HL-60/S4 treated with retinoic acid at 250 ng/mL for 4 days and 3 days (cell line): ENCODE results near the gene ZNF579.
"Not testable (repeated sequence)": the region's sequence is repeated elsewhere in the genome, so short reads cannot be mapped to it uniquely, and the experiment has no call there.

Experiments used
- in situ Hi-C: fragments of 300-500 bp; cut with MboI; formaldehyde crosslinking; loops from 2 replicates; pipeline ENCODE4 v1.7.0; 2022; ENCODE audit warnings: low sequenced_read_pairs

ZNF579 gene

DNA sequence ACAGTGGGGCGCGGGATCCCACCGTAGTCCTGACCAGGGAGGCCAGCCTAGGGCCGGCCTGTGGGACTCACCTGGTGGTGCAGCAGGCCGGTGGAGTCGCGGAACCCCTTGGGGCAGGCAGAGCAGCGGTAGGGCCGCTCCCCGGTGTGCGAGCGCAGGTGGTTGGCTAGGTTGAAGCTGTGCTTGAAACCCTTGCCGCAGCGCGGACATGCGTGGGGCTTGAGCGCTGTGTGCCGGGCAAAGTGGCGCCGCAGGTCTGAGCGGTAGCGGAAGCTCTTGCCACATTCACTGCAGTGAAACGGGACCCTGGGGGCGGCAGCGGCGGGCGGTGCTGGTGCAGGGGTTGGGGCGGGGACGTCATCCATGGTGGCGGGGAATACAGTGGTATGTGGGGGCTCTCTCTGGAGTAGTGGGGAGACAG is 16.9 kb upstream of the ZNF579 start:
- in situ Hi-C loops, result no loop called here

DNA sequence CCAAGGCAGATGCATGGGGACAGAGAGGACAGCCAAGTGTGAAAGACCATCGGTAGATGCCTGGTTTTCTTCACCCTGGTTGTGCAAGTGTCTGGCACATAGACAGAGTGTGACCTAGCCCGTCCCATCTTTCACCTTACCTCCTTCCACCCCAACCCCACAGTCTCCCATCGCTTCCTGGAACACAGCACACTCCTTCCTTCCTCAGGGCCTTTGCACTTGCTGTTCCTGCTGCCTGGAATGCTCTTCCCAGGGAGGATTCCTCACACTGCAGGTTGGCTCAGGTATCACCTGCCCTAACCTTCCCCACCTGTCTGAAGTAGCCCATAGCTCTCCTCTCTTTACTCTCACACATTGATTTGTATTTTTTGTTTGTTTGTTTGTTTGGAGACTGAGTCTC is 15.7 kb upstream of the ZNF579 start:
- in situ Hi-C loops, result no loop called here

DNA sequence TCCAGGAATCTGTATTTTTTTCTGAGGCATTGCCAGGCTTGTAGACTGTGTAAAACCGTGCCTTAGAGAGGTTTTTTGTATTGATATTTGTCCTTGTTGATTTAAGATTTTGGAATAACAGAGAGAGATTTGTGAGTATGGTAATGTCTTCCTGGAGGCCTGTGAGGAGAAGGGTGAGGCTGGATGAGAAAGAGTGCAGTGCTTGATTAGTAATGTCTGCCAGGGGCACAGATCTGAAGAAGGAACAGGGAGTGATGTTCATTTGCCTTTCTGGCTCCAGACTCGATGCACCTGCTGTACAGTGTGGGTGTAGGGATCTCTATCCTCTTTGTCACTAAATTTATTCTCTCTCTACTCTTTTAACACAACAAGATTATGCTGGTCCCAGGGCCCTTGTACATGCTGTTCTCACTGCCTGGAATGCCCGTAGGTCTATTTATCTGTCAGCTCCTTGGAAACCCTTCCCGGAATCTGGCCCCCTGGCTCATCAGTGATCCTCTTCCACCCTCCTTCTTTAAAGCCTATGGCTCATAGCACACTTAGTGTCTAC is 14.4 kb upstream of the ZNF579 start:
- in situ Hi-C loops, result no loop called here

DNA sequence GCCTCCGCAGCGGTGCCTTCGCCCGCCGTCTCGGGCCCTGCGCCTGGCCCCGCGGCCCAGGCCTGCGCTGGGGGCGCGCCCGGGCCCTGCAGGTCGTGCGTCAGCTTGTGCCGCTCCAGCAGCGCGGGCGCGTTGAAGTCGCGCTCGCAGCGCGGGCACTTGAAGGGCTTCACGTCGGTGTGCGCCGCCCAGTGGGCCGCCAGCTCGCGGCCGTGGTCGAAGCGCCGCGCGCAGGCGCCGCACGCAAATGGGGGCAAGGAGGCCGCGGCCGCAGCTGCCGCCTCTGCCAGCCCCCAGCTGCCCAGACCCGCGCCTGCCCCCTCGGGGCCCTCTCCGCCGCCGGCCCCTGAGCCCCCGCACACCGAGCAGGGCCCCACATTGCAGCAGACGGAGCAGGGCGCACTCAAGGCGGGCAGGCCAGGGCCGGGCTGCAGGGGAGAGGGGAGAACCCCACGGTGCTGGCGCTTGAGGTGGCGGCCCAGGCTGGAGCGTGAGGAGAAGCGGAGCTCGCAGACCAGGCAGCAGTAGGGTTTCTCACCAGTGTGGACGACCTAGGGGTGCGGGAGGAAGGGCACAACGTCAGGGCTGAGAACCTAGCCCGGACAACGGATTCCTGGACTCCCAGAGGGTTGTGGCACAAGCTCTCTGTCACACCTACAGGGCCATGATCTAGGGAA is 12.6 kb upstream of the ZNF579 start:
- in situ Hi-C loops, result no loop called here

DNA sequence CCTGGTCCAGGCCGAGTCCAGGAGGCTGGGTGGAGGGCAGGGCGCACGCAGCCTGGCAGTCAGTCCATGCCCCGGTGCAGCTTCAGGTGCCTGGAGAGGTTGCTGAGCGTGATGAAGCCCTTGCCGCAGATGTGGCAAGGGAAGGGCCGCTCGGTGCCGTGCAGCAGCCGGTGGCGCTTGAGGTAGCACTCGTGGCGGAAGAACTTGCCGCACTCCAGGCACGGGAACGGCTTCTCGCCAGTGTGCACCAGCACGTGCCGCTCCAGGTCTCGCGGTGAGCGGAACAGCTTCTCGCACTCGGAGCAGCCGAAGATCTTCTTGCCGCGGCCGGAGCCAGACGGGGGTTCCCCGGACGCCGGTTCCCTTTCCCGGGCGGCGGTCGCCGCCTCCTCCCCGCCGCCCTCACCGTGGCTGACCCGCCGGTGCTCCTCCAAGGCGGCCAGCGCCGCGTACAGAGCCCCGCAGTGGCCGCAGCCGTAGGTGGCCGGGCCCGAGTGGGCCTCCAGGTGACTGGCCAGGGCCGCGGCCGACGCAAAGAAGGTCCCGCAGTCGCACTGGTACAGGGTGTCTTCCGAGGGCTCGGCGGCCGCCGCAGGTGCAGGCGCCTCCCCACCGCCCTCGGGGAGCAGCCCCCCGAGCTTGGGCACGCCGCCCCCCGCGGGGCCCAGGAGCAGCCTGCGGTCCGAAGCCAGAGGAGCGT is 11.9 kb upstream of the ZNF579 start:
- in situ Hi-C loops, result no loop called here

DNA sequence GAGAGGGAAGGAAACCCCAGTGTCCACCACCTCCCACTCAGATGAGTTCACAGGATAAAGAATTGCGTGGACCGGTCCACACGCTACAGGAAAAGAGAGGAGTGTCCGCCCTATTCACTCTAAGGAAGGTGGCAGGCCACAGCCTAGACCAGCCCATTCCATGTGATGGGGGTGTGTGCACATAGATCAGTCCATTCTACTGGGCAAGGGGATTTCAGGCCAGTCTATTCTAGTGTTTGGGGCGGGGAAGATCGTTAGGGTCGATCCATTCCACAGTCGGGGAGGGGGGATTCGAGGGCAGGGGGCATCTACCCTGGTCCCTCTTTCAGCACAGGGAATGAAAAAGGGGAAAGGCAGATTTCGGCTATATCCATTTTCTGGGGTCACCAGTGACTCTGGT is 10.9 kb upstream of the ZNF579 start:
- in situ Hi-C loops, result no loop called here

DNA sequence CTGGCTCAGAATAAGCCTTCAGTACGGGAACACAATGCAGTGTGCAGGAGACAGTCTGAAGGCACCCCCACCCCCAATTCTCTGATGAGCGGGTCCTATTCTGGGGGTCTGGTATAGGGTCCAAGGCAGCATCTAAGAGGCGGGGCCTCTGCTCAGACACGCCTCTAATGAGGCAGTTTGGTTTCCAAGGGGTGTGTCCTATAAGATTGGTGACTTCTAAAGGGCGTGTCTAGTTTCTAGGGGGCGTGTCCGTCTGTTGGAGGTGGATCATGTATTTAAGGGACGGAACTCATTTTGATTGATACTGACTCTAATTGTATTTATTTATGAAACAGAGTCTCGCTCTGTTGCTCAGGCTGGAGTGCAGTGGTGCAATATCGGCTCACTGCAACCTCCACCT is 10.0 kb upstream of the ZNF579 start:
- in situ Hi-C loops, result no loop called here

DNA sequence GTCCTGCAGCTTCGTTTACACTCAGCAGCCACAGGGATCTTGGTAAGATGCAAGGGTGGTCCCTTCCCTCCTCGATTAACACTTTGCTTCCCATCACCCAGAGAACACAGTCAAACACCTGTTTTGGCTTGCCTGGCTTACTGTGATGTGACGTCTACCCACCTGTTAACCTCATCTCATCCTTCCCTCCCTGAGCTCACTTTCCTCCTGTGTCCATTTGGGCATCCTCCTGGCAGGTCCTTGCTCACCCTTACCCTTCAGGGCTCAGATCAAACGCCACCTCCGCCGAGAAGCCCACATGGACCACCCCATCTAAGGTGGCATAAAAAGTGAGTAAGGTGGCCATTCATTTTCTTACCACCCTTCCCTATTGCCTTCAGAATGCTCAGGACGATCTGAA is 9.5 kb upstream of the ZNF579 start:
- in situ Hi-C loops, result no loop called here

DNA sequence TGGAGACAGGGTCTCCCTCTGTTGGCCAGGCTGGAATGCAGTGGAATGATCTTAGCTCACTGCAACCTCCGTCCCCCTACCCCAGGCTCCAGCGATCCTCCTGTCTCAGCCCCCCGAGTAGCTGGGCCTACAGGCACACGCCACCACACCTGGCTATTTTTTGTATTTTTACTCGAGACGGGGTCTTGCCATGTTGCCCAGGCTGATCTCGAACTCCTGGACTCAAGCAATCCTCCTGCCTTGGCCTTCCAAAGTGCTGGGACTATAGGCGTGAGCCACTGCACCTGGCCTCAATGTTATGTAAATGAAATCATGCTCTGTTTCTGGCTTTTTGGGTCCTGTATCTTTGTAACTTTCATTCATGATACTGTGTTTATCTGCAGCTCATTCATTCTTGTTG is 8.1 kb upstream of the ZNF579 start:
- in situ Hi-C loops, result no loop called here

DNA sequence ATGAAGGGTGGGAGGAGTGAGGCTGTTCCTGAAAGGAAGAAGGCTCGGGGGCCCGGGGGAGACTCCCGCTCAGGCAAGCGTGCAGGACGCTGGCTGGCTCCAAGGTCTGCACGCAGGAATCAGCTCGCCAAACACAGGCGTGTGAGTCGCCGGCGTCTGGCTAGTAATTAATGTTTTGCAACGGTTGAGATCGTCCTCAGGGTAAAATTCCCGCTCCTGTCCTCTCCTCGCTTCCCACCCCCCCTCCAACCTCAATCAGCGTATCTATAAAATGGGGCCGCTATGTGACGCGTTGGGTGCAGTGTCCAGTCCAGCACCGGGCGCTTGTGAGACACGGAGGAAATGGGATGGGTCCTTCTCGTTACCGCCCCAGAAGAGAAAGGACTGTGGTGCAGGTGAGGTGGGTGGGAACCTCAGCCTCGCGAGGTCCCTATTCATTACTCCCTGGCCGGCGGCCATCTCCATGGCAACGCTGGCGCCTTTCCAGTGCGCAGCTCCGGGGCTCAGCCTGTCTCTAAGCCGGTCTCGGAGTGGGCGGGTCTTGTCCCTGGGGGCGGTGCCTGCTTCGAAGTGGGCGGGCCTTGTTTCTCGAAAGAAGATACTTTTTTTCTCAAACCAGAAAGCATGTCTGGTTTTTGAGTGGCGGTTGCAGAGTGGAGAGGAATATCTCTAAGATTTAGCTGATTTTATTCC is 6.5 kb upstream of the ZNF579 start:
- in situ Hi-C loops, result no loop called here

DNA sequence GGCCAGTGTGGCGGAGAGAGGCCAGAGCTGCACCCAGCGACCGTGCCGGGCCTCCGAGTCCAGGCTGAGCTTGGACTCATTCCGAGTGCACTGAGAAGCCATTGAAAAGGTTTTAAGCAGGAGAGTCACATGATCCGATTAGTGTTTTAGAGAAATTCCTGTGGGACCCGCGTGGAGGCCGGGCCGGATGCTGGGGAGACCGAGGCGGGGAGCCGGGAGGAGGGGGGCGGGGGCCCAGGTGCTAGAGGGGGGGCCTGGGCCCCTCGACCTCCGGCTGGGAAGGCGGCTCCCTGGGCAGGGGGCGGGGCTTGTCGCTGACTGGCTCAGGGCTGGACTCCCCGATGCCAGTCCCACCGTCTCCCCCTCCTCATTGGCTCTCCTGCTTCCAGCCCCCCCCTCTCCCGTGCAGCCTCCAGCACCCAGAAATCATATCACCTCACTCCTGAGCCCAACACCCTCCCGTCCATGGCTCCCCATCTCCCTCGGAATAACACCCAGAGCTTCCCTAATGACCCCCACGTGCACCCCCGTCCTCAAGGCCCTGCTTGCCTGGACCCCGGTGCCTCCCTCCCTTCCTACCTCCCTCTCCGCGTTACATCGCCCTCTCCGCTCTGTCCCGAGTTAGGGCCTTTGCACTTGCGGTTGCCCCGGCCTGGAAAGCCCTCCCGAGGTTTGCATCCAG is 5.2 kb upstream of the ZNF579 start:
- in situ Hi-C loops, result no loop called here

DNA sequence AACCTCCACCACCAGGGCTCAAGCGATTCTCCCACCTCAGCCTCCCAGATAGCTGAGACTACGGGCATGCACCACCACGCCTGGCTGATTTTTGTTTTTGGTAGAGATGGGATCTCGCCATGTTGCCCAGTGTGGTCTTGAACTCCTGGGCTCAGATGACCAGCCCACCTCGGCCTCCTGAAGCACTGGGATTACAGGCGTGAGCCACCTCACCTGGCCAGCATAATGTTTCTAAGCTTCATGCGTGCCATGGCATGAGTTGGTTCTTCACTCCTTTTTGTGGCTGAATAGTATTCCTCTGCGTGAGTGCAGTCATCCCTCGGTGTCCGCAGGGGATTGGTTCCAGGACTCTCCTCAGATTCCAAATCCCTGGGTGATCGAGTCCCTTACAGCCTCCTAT is 4.2 kb upstream of the ZNF579 start:
- in situ Hi-C loops, result no loop called here

DNA sequence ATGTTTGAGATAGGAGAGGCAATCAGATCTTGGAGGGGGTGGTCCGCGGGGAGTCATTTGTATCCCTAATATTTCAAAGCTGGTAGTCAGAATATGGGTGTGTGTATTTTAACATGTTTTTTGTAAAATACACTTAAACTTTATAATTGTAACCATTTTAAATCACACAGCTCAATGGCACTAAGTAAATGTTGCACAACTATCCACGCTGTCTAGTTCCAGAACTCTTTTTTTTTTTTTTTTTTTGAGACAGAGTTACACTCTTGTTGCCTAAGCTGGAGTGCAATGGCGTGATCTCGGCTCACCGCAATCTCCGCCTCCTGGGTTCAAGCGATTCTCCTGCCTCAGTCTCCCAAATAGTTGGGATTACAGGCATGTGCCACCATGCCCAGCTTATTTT is 3.2 kb upstream of the ZNF579 start:
- in situ Hi-C loops, result not testable (repeated sequence)

DNA sequence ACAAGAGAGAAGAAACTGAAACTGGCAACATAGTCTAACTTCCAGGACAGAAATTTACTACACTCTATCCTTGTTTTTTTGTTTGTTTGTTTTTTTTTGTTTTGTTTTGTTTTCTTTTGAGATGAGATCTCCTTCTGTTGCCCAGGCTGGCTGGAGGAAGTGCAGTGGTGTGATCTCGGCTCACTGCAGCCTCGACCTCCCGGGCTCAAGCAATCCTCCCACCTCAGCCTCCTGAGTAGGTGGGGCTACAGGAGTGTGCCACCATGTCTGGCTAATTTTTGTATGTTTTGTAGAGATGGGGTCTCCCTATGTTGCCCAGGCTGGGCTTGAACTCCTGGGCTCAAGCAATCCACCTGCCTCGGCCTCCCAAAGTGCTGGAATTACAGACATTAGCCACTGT is 1.6 kb upstream of the ZNF579 start:
- in situ Hi-C loops, result not testable (repeated sequence)

DNA sequence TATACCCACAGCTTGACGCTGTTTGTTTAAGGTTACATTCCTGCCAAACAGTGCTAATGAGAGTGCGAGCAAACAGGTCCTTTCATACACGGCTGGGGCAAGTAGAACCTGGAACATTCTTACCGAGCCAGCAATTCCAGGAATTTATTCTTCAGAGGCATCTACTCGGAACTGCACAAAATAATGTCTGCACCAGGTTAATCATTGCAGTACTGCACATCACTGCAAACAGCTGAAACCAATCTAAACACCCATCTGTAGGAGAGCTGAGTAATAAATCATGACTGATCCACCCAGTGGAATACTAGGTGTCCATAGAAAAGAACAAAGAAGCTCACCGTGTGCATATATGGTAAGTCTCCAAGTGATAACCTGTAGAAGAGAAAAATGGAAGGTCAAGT is 1.2 kb upstream of the ZNF579 start:
- in situ Hi-C loops, result no loop called here

DNA sequence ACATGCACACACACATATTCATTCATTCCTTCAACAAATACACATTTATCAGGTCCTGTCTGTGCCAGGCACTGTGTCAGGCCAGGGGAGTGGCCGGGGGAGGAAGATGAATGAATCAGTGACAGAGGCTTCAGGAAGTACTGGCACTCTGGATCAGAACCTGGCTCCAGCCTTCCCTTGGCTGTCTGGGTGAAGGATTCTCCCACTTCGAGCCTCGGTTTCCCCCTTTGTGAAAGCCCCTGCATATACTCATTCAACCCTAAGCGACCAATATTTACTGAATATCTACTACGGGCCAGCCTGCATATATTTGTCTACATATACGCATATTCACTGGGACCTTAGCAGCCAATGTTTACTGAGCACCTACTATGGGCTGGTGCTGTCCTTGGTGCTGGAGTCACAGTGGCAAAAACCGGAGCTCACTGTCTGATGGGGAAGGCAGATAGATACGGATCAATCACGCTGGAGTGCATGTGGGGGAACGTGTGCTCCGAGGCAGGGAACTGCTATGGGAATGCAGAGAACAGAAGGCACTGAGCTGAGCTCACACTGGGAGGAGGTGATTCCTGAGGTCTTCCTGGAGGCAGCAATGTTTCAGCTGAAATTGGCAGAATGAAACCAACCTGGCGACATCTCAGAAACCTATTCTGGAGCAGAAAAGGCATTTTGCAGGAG is 636 bp upstream of the ZNF579 start:
- in situ Hi-C loops, result no loop called here

DNA sequence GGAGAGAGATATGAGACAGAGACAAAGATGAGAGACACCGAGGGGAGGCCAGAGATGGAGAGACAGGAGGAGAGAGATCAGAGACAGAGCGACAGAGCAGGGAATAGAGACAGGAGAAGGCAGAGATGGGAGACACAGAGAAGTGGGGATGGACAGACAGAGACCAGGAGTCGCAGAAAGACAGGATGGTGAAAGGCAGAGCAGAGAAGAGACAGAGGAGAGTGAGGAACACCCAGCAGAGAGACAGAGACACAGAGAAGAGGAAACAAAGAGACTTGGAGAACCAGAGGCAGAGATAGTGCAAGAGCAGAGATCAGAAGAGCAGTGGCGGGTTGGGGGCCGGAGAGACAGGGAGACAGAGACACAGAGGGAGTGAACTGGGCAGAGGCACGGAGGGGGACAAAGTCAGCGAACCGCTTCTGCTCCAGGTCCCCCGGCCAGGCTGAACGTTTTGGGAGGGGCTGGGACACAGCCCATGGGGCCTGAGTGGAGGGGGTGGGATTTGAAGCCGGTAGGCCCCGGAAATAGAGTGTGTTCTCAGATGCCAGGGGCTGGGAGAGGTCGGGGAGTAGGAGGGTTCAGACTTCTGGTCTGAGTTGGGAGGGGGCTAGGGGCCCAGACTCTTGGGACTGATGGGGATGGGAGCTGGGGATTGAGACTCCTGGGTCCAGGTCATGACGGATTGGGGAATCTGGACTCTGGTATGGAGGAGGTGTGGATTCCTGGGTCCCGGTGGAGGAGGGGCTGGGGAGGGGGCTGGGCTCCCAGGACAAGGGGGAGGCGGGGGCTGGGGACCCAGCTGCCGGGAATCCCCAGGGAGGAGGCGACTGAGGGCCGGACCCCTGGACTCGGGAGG is 654 bp downstream of the ZNF579 start:
- in situ Hi-C loops, result no loop called here

DNA sequence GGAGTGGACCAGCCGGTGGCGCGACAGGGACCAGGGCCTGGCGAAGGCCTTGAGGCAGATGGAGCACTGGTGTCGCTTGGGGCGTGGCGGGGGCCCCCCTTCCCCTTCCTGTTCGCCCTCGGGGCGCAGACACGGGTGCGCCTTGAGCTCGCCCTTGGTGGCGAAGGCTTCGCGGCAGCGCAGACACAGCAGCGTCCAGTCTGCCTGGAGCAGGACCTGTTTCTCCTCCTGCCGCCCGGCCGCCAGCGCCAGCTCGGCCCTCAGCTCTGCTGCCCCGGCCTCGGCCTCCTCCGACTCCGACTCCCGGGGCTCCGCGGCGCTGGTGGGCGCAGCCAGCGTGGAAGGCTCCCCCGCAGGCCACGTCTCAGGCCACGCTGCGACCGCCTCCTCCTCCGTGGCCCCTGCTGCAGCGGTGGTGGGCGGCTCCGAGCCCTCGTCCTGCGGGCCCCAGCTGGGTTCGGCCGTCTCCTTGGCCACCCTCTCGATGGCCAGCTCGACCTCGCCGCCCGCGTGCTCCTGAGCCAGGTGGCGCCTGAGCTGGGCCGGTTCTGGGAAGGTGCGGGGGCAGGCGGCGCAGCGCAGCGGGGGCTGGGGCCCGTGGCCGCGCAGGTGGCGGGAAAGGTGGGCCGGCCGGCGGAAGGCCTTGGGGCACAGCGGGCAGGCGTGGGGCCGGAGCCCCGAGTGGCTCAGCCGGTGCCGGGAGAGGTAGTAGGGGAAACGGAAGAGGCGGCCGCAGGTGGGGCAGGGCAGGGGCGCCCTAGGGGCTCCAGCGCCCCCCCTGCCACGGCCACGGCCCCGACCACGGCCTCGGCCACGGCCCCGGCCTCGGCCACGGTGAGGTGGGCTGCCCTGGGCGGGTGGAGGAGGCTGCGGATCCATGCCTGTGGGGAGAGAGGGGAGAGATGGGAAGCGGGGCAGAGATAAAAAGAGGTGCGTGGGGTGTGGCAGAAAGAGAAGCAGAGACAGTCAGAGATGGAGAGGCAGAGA is 1.6 kb downstream of the ZNF579 start:
- in situ Hi-C loops, result no loop called here
